IPS DF 4.7 (cell line): Measurements from ENCODE around the gene AICDA.
"Not testable (repeated sequence)": the region's sequence is repeated elsewhere in the genome, so short reads cannot be mapped to it uniquely, and the experiment has no call there.

Experiments used
- DNase-seq: peaks from one replicate; pipeline ENCODE4 v3.0.0-alpha.2; 2013; ENCODE audit warnings: low spot score; ENCODE audit errors: extremely low read depth

AICDA gene

DNA sequence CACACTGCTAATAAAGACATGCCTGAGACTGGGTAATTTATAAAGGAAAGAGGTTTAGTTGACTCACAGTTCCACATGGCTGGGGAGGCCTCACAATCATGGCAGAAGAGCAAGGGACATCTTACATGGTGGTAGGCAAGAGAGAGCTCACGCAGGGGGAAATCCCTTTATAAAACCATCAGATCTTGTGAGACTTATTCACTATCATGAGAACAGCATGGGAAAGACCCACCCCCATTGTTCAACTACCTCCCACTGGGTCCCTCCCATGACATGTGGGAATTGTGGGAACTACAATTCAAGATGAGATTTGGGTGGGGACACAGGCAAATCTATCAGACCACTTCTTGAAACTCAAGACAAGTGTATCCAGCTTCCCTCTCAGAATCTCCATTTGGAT is 1.2 kb upstream of the AICDA start:
- not testable (repeated sequence) for DNase-seq

DNA sequence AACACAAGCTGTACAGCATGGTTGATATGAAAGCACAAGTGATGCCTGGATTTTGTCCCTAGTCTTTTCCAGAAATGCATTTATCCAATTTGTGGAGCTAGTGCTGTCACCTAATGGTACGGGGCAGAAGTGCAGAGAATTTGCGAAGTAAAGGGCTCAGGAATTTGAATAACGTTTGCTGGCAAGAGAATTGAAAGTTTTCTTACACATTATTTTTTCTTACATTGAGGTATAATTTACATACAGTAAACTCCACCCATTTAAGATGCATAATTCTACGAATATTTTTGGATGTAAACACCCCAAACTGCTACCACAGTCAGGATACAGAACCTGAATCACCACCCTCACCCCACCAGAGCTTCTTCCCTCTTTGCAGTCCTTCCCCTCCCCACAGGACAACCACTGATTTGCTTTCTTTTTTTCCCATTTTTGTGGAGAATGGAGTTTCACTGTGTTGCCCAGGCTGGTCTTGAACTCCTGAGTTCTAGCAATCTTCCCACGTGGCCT is 3.5 kb downstream of the AICDA start:
- no peak for DNase-seq

DNA sequence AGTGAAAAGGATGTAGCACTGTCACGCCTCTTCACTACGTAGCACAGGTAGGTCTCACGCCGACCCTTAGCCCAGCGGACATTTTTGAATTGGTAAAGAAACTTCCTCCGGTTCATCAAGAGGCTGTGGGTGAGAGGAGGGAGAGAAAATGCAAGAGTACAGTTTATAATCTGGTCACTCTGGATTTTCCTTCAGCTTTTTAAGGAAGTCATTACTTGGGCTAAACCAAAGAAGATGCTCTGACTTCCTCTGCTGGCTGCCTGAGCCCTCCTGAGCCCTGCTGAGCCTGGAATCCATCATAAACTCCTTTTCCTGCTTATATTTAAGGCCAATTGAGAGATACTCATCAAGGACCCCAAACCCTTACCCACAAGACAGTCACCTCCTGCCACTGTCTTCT is 5.8 kb downstream of the AICDA start:
- DNase-seq: no peak

DNA sequence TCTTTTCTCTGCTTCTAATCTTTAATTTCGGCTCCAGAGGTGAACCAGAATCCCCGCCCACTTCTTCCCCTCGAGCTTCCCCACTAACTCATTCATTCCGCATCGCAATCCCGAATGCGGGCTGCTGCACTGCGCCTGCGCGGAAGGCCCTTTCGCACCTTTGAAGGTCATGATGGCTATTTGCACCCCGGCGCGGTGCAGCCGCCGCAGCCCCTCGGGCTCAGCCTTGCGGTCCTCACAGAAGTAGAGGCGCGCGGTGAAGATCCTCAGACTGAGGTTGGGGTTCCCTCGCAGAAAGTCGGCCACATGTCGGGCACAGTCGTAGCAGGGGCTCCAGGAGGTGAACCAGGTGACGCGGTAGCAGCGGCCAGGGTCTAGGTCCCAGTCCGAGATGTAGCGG is 7.6 kb downstream of the AICDA start:
- DNase-seq: no peak

DNA sequence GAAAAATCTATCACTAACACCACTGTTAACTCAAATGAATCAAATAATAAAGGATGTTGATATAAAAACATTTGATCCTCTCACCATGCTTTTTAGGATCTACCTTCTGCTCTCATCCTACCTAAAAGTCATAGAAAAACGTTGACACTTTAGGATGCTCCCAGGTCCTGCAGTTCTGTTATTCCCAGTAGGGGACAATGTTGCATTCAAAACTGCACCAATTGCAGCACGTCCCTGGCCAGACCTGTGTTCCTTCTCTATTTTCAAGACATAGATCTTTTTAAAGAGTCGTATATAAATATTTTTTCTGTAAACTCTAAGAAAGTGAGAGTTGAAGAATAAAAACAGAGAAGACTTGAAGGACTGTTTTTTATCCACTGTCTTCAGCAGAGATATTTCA is 8.8 kb downstream of the AICDA start:
- no peak for DNase-seq

DNA sequence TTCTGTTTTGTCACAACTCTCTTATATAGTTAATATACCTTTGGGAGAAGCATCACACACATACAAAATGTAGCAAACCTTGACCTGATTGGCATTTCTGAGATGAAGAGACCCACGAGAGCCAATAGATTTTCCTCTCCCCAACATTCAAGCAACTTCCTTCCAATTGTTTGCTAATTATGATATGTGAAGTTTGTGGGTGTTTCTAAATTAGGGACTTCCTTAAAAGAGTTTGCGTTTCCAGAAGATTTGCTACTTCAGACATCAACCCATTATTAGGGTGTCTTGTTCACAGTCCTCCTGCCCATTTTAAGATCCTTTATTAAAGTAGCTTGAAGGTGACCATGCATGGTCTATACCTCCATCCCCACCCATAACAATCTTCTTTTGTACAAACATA is 9.4 kb downstream of the AICDA start:
- no peak for DNase-seq

DNA sequence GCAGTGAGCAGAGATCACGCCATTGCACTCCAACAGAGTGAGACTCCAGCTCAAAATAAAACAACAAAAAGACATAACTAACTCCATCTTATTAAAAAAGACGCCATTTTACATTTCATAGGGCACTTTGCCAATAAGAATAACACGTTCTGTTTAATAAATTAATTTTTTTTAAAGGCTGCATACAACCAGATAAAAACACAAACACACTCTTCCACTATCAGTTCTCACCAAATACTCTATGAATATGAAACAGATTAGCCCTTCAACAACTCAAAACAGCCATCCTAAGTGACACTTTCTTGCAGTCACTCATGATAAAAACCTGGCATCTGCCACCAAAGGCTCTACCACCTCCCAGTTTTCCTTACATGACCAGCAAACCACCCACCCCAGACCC is 16.1 kb downstream of the AICDA start:
- DNase-seq: no peak

DNA sequence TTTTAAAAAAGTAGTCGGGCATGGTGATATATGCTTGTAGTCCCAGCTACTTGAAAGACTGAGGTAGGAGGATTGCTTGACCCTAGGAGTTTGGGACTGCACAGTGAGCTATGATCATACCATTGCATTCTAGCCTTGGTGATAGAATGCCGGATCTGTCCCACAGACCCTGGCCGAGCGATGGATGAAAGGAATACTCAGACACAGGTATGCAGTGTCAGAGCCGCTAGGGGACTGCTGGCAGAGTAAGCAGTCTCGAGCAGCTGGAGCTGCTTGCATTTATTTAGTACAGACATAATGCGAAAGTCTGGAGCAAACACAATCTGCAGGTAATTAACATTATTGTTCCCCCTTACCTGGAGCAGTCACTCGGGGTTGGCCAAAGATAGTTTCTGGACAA is 18.6 kb downstream of the AICDA start:
- DNase-seq: no peak

DNA sequence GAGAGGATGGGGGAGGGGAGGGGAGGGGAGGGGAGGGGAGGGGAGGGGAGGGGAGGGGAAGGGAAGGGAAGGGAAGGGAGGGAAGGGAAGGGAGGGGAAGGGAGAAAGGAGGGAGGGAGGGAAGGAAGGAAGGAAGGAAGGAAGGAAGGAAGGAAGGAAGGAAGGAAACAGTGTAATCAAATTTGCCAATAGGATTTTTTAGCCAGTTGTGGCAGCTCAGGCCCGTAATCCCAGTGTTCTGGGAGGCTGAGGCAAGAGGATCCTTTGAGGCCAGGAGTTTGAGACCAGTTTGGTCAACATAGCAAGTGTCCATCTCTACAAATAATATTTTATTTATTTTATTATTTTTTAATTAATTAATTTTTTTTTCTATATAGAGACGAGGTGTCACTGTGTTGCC is 19.4 kb downstream of the AICDA start:
- DNase-seq: no peak

DNA sequence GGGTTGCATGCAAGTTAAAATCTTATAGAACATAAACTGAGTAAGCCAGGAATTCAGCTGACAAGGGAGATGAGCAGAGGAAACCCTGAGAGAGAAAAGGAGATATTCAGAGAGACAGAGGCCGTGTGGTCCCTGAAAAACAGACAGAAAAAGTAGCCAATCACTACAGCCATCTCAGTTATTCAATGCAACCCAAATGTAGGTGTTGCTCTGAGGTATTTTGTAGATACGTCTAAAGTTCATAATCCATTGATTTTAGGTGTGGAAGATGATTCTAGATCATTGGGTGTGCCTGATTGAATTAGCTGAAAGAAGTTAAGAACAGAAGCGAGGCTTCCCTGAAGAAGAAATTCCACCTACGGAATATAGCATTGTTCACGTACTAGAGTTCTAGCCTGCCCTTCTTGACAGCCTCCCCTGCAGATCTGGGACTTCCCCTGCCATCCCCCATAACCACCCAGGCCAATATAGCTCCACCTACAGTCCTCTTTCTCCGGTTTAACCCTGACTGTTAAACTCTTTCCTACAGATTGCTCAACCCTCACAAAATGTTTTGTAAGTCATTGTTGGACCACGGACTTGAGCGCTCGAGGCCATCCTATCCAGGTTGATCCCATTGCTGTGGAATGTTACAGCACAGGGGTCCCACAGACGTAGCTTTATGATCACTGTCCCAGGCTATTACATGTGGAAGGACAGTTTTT is 21.7 kb downstream of the AICDA start:
- DNase-seq: no peak

DNA sequence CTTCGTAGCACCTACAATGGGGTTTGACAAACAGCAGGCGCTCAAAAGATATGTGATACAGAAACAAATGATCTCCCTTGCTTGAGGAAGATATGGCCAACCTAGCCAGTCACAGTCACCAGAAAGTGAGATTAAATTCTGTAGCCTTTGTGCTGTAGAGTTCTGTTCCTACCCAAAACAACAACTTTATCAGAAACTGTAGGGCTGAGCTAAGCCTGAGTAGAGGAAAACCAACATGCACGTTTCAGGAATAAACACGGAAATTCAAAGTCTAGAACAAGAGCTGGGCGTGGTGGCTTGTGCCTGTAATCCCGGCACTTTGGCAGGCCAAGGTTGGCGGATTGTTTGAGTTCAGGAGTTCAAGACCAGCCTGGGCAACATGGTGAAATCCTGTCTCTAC is 23.0 kb downstream of the AICDA start:
- no peak for DNase-seq

DNA sequence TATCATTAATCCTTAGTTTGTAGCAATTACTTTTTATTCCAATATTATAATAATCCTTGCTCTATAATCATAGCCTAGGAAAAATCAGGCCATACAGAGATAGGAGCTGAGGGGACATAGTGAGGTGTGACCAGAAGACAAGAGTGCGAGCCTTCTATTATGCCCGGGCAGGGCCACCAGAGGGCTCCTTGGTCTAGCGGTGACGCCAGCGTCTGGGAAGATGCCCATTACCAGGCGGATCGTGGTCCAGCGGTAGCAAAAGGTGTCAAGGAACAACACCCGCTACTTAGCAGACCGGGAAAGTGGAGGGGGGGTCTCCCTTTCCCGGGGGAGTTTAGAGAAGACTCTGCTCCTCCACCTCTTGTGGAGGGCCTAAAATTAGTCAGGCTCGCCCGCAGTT is 28.2 kb downstream of the AICDA start:
- DNase-seq: not testable (repeated sequence)

DNA sequence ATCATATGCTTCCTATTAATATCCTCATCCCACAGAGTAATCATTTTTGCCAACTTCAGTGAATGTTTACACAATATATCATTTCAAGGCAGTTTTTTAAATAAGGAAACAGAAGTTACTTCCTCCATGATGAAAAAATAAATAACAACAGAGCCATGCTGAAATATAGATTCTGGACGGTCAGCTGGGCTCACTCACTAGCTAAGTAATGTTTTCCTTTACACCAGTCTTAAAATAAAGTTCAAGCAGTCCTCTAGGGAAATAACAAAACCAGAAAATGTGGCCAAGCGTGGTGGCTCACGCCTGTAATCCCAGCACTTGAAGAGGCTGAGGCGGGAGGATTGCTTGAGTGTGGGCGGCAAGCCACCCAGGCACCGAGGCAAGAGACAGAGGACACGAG is 28.7 kb downstream of the AICDA start:
- DNase-seq: no peak

DNA sequence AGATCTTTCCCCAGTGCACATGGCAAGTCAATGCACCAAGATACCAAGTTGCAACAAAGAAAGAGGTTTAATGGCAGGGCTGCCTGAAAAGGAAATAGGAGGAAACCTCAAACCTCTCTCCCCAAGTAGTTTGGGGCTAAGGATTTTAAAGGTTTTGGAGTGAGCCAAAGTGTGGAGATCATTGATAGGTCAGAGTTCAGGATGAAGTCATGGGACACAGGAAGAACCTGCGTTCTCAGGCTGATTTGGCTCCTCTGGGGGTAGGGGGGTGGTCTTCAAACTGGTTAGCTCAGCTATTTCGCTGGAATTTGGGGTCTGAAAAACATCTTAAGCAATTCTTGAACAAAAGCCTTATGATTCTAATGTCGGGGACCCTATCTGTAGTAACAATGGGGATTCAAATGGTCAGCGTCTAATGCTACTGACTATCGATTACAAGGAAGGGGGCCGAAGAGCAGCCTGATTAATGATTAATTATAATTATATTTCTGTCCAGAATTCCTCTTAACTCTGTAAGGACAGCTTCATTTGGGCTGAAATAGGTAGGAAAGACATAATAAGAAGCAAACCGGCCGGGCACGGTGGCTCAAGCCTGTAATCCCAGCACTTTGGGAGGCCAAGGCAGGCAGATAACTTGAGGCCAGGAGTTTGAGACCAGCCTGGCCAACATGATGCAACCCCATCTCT is 31.4 kb downstream of the AICDA start:
- no peak for DNase-seq

DNA sequence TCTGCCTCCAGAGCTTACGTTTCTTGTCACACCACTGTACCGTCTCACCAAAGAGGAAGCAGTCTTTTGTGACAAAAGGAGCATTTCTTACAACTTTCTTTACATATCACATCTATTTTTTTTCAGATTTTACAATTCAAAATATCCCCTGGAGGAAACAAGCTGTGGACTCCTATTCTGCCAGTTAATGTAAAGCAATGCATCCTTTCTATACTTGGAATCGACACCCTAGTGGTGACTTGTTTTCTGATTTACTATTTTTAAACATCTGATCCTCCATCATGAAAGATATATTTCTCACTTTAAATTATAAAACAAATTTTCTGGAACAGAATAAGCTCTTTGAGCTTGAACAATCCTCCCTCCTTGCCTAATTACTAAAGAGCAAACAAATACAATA is 34.8 kb downstream of the AICDA start:
- DNase-seq: no peak

DNA sequence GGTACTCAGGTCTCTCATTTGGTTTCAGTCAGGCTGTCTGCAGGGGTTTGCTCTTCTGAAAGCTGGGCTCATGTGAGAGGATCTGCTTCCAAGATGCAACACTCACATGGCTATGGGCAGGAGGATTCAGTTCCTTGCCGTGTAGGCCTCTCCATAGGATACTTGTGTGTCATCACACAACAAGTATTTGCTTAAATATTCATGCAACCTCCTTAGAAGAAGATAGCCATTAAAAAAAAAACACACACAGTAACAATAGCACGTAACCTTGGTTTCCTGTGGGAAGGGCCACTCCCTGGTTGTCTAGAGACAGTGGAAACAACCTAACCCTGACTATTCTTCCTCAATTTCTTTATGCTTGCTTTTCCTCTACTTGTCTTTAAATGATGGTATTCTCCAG is 40.2 kb downstream of the AICDA start:
- DNase-seq: no peak

DNA sequence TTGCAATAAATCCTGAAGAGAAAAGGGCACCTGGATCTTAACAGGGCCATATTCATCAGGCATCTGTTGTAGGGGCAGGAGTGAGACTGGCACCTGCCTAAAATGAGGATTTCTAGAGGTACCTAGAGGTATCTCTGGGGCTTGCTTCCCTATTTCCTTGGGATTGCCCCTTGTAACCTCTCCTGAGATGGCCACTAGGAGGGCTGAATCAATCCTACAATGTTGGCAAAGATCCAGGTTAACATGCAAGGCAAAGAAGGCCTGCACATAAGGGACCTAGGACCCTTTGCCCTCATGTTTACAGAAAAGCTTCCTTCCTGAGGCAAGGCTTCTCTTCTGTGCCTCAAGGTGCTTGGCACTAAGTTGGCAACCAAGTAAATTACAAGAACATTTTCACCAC is 46.1 kb downstream of the AICDA start:
- no peak for DNase-seq

DNA sequence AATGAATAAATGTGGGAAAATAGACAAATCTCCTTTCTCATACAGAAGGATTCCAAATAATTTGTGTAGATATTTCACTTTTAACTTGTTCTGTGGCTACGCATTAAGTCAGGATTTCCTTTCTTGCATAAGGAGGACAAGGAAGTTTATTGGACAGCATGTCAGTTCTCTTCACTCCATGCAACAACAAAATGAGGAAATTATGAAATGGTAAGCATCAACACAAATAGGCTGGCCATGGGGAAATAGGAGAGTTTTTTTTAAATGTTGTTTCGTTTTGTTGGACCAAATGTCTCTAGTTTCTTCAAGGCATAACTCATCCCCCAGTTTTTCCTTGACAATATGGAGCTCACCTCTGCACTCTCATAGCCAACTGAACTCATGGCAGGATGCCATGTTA is 46.6 kb downstream of the AICDA start:
- not testable (repeated sequence) for DNase-seq

DNA sequence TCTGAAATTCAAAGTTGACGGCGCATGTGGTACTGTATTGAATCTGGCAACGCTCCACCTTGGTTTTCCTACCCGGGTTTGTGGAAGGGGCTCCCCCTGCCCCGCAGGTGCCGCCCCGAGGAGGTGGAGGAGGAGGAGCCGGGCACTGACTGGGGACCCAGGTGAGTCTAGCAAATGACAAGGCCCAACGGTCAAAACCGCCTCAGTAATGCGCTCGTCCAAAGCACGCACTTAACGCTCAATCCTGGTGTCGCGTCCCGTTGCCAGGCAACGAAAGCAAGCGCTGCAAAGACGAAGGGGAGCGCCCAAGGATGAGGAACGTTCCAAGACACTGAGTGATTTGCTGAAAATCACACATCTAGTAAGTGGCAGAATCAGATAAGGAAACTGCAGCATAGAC is 48.0 kb downstream of the AICDA start:
- no peak for DNase-seq

DNA sequence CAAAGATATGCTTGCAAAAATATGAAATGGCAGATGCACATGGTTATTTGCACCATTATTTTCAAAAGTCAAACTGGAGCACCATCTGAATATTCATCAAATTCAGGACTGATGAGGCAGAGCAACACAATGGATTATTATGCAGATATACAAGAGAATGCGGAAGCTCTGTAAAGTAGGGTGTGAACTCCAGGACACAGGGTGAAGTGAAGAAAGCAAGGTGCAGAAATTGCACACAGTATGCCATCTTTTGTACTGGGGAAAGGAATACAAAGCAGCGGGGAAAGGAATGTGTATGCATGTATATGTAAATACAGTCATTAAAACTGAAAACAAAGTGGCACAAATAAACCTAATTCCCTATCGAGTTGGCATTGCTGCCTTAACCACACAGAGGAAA is 49.3 kb downstream of the AICDA start:
- no peak for DNase-seq

DNA sequence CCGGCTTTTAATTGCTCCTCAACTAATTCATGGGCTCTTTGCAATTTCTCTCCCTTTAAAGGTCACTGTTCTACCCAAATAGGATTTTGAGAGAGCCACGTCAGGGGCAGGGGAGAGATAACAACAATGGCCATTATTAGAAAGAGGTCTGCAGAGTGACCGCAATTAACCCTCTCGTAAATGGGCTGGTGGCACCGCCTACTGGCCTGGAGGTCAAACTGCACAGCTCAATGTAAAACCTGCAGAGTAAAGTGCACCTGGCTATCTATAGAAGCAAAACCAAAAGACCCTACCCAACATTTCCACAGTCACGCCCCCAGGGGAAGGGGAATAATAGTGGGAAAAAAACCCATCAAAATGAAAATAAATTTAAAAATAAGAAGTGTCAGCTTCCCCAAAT is 50.3 kb downstream of the AICDA start:
- no peak for DNase-seq

DNA sequence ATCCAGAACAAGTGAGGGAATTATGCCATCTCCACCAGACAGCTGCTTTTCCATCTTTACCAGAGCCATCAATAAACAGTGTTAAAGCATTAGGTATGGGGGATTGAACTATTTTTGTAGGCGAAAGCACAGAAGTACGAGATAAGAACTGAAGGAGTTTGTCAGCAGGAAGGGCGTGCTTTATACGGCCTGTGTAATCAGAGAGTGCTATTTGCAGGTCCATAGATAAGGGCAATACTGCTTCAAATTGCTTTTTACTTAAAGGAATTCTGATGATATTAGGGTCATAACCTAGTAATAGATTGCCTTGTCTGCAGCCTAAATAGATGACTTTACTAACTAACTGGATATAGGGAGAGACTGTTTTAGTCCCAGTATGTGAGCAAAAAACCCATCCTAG is 51.6 kb downstream of the AICDA start:
- DNase-seq: no peak

DNA sequence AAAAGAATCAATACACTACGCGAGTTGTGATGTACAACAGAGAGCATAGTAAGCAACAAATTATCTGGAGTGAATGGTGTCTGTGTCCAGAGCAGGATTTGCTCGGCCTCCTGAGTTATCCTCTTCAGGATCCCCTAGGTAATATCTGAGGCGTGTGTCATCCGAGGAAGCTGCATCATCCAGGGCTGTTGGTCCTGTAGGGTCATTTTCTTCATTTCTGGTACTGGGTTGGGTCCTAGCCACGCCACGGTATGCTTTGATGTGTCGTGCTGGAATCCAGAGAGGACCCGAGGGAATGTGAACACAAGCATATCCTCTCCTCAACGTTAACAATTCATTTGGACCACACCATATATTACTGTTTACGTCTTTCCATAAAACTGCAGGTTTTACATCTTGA is 53.0 kb downstream of the AICDA start:
- no peak for DNase-seq
